HepG2 (cell line): ENCODE data around the gene SLC35F4. TPM values are rescaled to one million over a fixed set of nuclear protein-coding genes. Genes with fewer than 3 reads are reported as not detected.
"Not testable (repeated sequence)": the region's sequence is repeated elsewhere in the genome, so short reads cannot be mapped to it uniquely, and the experiment has no call there.

Source experiments
- ATAC-seq: fragments of 200-7000 bp; cut with Tn5 transposase; 3 replicates; pipeline ENCODE4 v1.9.1; 2020; ENCODE audit warnings: mild to moderate bottlenecking, moderate library complexity
- BruUV-seq: library from RNA; stranded (reverse); fragments of 400-500 nt; replicated peaks from 2 replicates; lab custom pipeline; 2021; lab: Mats Ljungman, UMichigan
- CTCF ChIA-PET: fragments of 300-600 bp; formaldehyde crosslinking; extraction: SDS; loops from one replicate; lab custom pipeline; 2021; ENCODE audit warnings: low total read pairs, inconsistent platforms, low intra/inter-chr PET ratio; lab: Yijun Ruan, JAX
- POLR2A ChIA-PET: fragments of 350-600 bp; sonication (Branson Sonifier 250); formaldehyde crosslinking; loops from one replicate; lab custom pipeline; 2020; ENCODE audit warnings: antibody characterized with exemption, inconsistent platforms; lab: Yijun Ruan, JAX
- DNase-seq: peaks from one replicate; pipeline ENCODE4 v3.0.0-alpha.2; 2015; ENCODE audit warnings: low spot score
- FAIRE-seq: peaks from 3 replicates; lab custom pipeline; 2011; peaks lifted over from hg19 to GRCh38; lab: Jason Lieb, UNC
- H2AFZ ChIP-seq: one replicate; pipeline ENCODE4 v1.6.1; 2011; ENCODE audit warnings: low read length, inconsistent platforms
- H3K27ac ChIP-seq: fragments of 300-600 bp; 3 replicates; pipeline ENCODE4 v1.8.0; 2011; ENCODE audit warnings: mixed run types, mild to moderate bottlenecking, mixed read lengths, low read length, inconsistent platforms; ENCODE audit not compliant: insufficient read depth; ENCODE audit errors: extremely low read length
- H3K27me3 ChIP-seq, 2 experiments: fragments of 200-600 bp in 1 of 2; 2 replicates in 1 of 2; 3 replicates in 1 of 2; pipeline versions ENCODE4 v1.6.0 to v1.8.0; 2011; ENCODE audit warnings: low read length in 2 of 2, mild to moderate bottlenecking in 2 of 2, moderate library complexity in 2 of 2, inconsistent platforms in 1 of 2; ENCODE audit not compliant: insufficient read depth in 2 of 2, control insufficient read depth in 1 of 2
- H3K36me3 ChIP-seq, 2 experiments: fragments of 200-600 bp in 1 of 2; replicated peaks in 1 of 2; 2 replicates in 1 of 2; 3 replicates in 1 of 2; pipeline versions ENCODE4 v1.5.1 to v1.8.0; 2011; ENCODE audit warnings: low read length in 2 of 2, inconsistent platforms in 1 of 2; ENCODE audit not compliant: insufficient read depth in 2 of 2, control insufficient read depth in 1 of 2
- H3K4me1 ChIP-seq: 2 replicates; pipeline ENCODE4 v1.5.1; 2012; ENCODE audit warnings: low read length, inconsistent platforms; ENCODE audit not compliant: insufficient read depth
- H3K4me2 ChIP-seq: 2 replicates; pipeline ENCODE4 v1.6.0; 2011; ENCODE audit warnings: low read depth, low read length, inconsistent platforms
- H3K4me3 ChIP-seq, 3 experiments: fragments of 200-600 bp in 1 of 3; sonication (generic), shearing (Covaris generic) in 1 of 3; replicated peaks in 1 of 3; 2 replicates each; pipeline ENCODE4 v1.5.1; 2011 to 2016; ENCODE audit warnings: low read length in 3 of 3, inconsistent platforms in 2 of 3, low read depth in 2 of 3, mild to moderate bottlenecking in 2 of 3, control low read depth in 1 of 3, mixed read lengths in 1 of 3; ENCODE audit not compliant: insufficient read depth in 1 of 3
- H3K79me2 ChIP-seq: one replicate; pipeline ENCODE4 v1.6.1; 2011; ENCODE audit warnings: low read length, inconsistent platforms; ENCODE audit not compliant: insufficient read depth
- H3K9ac ChIP-seq: 2 replicates; pipeline ENCODE4 v1.6.0; 2011; ENCODE audit warnings: mild to moderate bottlenecking, low read depth, low read length, inconsistent platforms; ENCODE audit not compliant: insufficient read depth
- H3K9me3 ChIP-seq: 2 replicates; pipeline ENCODE4 v1.5.1; 2012; ENCODE audit warnings: mild to moderate bottlenecking, low read length
- H4K20me1 ChIP-seq: 2 replicates; pipeline ENCODE4 v1.6.0; 2011; ENCODE audit warnings: inconsistent platforms, mild to moderate bottlenecking, low read length, moderate library complexity; ENCODE audit not compliant: insufficient read depth
- CTCF ChIP-seq: sonication (generic); formaldehyde crosslinking; IDR thresholded peaks from 2 replicates; pipeline ENCODE4 v1.5.0; 2020; ENCODE audit warnings: mild to moderate bottlenecking, missing genetic modification reagents, moderate library complexity
- PRDM4 ChIP-seq: sonication (generic); formaldehyde crosslinking; IDR thresholded peaks from 2 replicates; pipeline ENCODE4 v1.9.0; 2021; ENCODE audit warnings: missing genetic modification reagents, borderline replicate concordance
- RARG ChIP-seq: sonication (generic); formaldehyde crosslinking; IDR thresholded peaks from 2 replicates; pipeline ENCODE4 v1.4.0; 2020; ENCODE audit warnings: low read depth, mild to moderate bottlenecking, missing genetic modification reagents
- ZNF350 ChIP-seq: sonication (generic); formaldehyde crosslinking; IDR thresholded peaks from 2 replicates; pipeline ENCODE4 v1.4.0; 2020; ENCODE audit warnings: mild to moderate bottlenecking, low read depth, missing genetic modification reagents, borderline replicate concordance
- ZNF704 ChIP-seq: sonication (generic); formaldehyde crosslinking; IDR thresholded peaks from 2 replicates; pipeline ENCODE4 v1.8.1; 2023; ENCODE audit warnings: mild to moderate bottlenecking, inconsistent platforms, moderate library complexity, missing genetic modification reagents, borderline replicate concordance
- WGBS: methylation state at CpG from one replicate; pipeline ENCODE4 v1.1.6; 2017; ENCODE audit warnings: low lambda C conversion rate; 5-methylcytosine and 5-hydroxymethylcytosine counted together
- in situ Hi-C: cut with HindIII; loops from 2 replicates; pipeline ENCODE4 v1.10.0; 2017; ENCODE audit warnings: low pct_unique_long_range_greater_than_20kb; ENCODE audit not compliant: extremely low pct_ligation_motif_present
- intact Hi-C: fragments of 100-400 bp; cut with micrococcal nuclease; formaldehyde crosslinking; loops from one replicate; pipeline ENCODE4 v1.10.0; 2022; ENCODE audit not compliant: unreplicated experiment
- polyA plus RNA-seq, 8 experiments: library from polyadenylated mRNA; depleted of rRNA in 3 of 8; stranded (reverse) in 7 of 8; unstranded in 1 of 8; fragments of >200 nt; fragmentation: Illumina TruSeq in 4 of 8; extraction: Trizol in 4 of 8; gene quantifications; 2 replicates each; pipeline versions ENCODE4 v1.2.1 to v1.2.3, GENCODE V29; 2011 to 2016; ENCODE audit warnings: low read depth in 4 of 8, missing spikeins in 1 of 8, mixed read lengths in 1 of 8; ENCODE audit not compliant: insufficient read depth in 1 of 8
- total RNA-seq, 5 experiments: library from RNA; depleted of rRNA; stranded (reverse); fragments of >200 nt; fragmentation: Illumina TruSeq; extraction: Trizol; gene quantifications; 2 replicates each; pipeline ENCODE4 v1.2.3, GENCODE V29; 2016; ENCODE audit warnings: low read depth in 1 of 5

SLC35F4 gene
- total and polyA plus RNA-seq, 2 of the 13 experiments (the other 11 are each of a cell fraction or from before 2014, with no cell fraction given), result not detected

GRCh38 chr14:57864659-57865058, 1.2 kb downstream of the SLC35F4 start:
- in situ Hi-C loops (no loop called here), intact Hi-C loops (no loop called here)
- H4K20me1 ChIP-seq, result no peaks in the 10 kb centered on the region
- H2AFZ ChIP-seq, result no peak overlapping the region
- ATAC-seq, result no peak
- H3K4me3 ChIP-seq, result no peak overlapping the region
- no peak overlapping the region for H3K27ac ChIP-seq
- H3K4me2 ChIP-seq, result no peak overlapping the region
- no peak overlapping the region for H3K9ac ChIP-seq
- no peaks in the 10 kb centered on the region for H3K9me3 ChIP-seq
- no peaks in the 10 kb centered on the region for H3K36me3 ChIP-seq
- H3K79me2 ChIP-seq, result no peaks in the 10 kb centered on the region
- no peak for DNase-seq
- H3K4me1 ChIP-seq, result peaks cover 4% of the 10 kb centered on the region
- TF ChIP-seq PRDM4 (CRISPR knock-in tag), result no peak
- no peak for TF ChIP-seq RARG (CRISPR knock-in tag)
- TF ChIP-seq ZNF704 (CRISPR knock-in tag), result no peak
- no peak for TF ChIP-seq ZNF350
- TF ChIP-seq, all 625 proteins: peak for 0
- BruUV-seq, result no TSS peak
- ChIA-PET POLR2A (no interaction called here), CTCF (no interaction called here)
- 55% methylated on average over 19 of the region's 20 CpGs for WGBS
- no peaks in the 10 kb centered on the region for H3K27me3 ChIP-seq
- no peak for FAIRE-seq

GRCh38 chr14:57863471-57863870, 2.4 kb downstream of the SLC35F4 start:
- H3K4me1 ChIP-seq, result no peaks in the 10 kb centered on the region
- no peak overlapping the region for H2AFZ ChIP-seq
- intact Hi-C loops, result no loop called here
- no peaks in the 10 kb centered on the region for H3K9me3 ChIP-seq
- no peaks in the 10 kb centered on the region for H3K79me2 ChIP-seq
- DNase-seq (no peak), ATAC-seq (no peak), FAIRE-seq (no peak)
- no peak overlapping the region for H3K4me3 ChIP-seq
- BruUV-seq, result no TSS peak
- no peaks in the 10 kb centered on the region for H3K27me3 ChIP-seq
- ChIA-PET POLR2A (no interaction called here), CTCF (no interaction called here)
- H3K4me2 ChIP-seq, result no peak overlapping the region
- TF ChIP-seq CTCF (CRISPR knock-in tag), result no peak
- no peaks in the 10 kb centered on the region for H3K36me3 ChIP-seq
- in situ Hi-C loops, result no loop called here
- WGBS, result 1% methylated on average over 3 of the region's 3 CpGs
- H3K9ac ChIP-seq, result no peak overlapping the region
- H4K20me1 ChIP-seq, result no peaks in the 10 kb centered on the region
- H3K27ac ChIP-seq, result no peak overlapping the region

- intact Hi-C loops, H3K36me3 ChIP-seq, H3K4me3 ChIP-seq, BruUV-seq, H2AFZ ChIP-seq, CTCF ChIA-PET, DNase-seq, ATAC-seq, H3K27me3 ChIP-seq, H3K4me2 ChIP-seq, H4K20me1 ChIP-seq, H3K9me3 ChIP-seq, H3K79me2 ChIP-seq, H3K4me1 ChIP-seq, FAIRE-seq, in situ Hi-C loops, H3K9ac ChIP-seq, H3K27ac ChIP-seq, POLR2A ChIA-PET: not testable (repeated sequence)
- 8% methylated on average over 2 of the region's 2 CpGs for WGBS
Observed at GRCh38 chr14:57855666-57856065, 10.2 kb downstream of the SLC35F4 start.
